ENCODE data around the gene NDUFAF8.

The NDUFAF8 gene

DNA sequence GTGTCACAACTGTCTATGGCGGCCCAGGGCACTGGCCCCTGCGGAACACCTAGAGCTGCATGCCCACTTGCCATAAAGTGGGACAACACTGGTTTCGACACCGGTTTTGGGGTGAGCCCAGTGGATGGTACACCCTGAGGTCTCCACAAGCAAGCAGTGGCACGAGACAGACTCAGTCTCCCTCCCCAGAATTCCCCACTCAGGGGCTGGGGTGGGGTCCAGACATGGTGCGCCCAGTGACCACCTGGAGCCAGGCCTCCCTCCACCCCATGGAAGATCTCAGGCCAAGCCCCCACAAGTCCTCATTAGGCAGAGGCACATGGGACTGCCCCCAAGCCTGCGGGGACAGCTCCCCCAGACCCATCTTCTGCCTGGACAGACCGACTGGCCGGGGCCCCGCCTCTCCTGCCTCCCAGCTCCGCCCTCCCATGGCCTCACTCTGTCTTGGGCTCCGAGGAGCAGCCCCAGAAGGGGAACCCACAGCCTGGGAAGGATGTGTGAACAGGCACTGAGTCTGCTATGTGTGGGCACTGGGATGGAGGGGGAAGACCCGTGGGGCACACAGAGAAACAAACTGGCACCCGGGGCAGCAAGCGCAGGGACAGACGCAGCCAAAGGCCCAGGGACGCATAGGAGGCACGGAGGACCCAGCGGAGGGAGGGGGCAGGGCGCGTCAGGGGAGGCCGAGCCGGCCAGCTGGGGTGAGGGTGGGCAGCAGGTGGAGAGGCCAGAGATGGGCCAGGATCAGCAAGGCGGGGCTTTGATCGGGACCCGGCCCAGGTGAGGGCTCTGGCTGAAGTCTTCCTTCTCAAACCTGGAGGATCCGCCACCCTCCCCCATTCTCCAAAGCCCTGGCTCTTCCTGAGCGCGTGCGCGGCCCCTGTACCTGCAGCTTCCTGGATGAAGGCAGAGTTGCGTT lies 3.0 kb upstream of the NDUFAF8 start:
- CTCF ChIA-PET: interaction anchor here (1.1 kb wide), 1 partner anchor 14 kb away, joined by 3 read pairs; no protein-coding TSS in a partner anchor
- TF ChIP-seq, protein P1, sequence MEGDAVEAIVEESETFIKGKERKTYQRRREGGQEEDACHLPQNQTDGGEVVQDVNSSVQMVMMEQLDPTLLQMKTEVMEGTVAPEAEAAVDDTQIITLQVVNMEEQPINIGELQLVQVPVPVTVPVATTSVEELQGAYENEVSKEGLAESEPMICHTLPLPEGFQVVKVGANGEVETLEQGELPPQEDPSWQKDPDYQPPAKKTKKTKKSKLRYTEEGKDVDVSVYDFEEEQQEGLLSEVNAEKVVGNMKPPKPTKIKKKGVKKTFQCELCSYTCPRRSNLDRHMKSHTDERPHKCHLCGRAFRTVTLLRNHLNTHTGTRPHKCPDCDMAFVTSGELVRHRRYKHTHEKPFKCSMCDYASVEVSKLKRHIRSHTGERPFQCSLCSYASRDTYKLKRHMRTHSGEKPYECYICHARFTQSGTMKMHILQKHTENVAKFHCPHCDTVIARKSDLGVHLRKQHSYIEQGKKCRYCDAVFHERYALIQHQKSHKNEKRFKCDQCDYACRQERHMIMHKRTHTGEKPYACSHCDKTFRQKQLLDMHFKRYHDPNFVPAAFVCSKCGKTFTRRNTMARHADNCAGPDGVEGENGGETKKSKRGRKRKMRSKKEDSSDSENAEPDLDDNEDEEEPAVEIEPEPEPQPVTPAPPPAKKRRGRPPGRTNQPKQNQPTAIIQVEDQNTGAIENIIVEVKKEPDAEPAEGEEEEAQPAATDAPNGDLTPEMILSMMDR (IDR thresholded peaks at IDR 0.05; ENCODE audit: control extremely low read depth, extremely low read depth, low read depth, missing control alignments): no peak
- POLR2A ChIA-PET: no interaction called here
- no peak for DNase-seq (ENCODE audit: extremely low spot score)

DNA sequence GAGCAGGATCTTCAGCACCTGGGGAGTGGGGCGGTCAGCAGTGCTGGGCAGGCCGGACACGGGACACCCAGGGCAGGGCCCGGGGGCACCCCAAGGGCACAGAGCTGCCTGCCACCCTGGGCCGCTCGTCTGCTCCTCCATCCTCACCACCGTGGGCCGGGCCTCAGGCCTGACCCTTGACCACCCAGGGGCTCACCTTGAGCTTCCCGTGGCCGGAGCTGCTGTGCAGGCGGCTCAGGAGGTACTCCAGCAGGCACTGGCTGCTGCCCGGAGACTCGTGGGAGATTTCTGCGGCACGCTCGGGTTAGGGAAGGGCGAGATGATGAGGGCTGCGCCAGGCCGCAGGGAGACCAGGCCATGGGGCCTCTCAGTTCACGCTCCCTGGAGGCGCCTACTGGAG lies 2.3 kb upstream of the NDUFAF8 start:
- POLR2A ChIA-PET: no interaction called here
- CTCF ChIA-PET: interaction anchor here (1.1 kb wide), 1 partner anchor 15 kb away, joined by 3 read pairs; no protein-coding TSS in a partner anchor
- DNase-seq (ENCODE audit: extremely low spot score): no peak
- TF ChIP-seq, protein P1 (IDR thresholded peaks at IDR 0.05; ENCODE audit: control extremely low read depth, extremely low read depth, low read depth, missing control alignments): no peak

DNA sequence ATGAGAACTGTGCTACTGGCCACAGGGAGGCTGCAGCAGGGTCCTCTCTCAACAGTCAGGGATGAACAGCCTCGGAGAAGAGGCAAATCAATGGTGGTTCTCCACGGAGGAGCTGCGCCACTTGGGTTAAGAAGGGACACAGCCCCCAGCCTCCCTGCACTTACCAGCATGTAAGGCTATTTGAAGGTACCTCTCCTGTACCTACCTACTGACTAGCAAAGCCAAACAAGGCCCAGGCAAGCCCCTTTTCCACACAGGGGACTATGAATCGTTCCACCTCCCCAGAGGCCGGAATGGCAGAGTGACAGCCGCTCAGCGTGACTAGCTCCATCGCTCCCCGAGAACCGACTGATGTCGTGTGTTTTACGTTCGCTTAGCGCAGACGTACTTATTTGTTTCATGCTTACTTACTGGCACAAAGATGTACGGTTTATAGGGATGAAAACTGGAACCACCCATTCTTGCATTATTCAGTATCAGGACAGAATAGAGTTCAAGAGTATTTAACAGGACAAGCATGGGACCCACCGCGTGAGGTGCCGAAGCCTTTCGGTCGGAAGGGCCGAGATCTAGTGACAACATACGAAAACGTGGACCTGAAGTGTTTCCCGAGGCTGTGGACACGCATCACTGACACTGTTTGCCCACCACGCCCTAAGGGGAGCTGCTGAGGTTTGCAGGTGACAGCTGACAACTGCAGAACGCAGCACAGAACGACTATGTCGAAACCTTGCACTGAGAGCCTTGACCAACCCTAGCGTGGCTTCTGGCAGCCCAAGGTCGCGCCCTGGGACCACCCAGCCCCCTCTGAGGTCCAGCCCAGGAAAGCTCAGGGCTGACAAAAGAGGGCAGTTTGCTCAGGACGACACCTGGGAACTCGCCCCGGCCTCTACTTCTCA lies 1.3 kb upstream of the NDUFAF8 start:
- no peak for DNase-seq (ENCODE audit: extremely low spot score)
- TF ChIP-seq, protein P1 (IDR thresholded peaks at IDR 0.05; ENCODE audit: control extremely low read depth, extremely low read depth, low read depth, missing control alignments): no peak
- CTCF ChIA-PET: interaction anchor here (1.0 to 2.1 kb wide), 4 partner anchors 8 to 16 kb away, joined by 3 to 11 read pairs (median 4); partner anchors contain the start of gene CEP131
- POLR2A ChIA-PET: interaction anchor here (1.4 kb wide), 1 partner anchor 15 kb away, joined by 6 read pairs; the partner anchor contains the start of gene CEP131

GRCh38 chr17:81238490-81238814 lies 666 bp upstream of the NDUFAF8 start:
- TF ChIP-seq, protein P1 (IDR thresholded peaks at IDR 0.05; ENCODE audit: control extremely low read depth, extremely low read depth, low read depth, missing control alignments): no peak
- POLR2A ChIA-PET: interaction anchor here (0.6 to 1.4 kb wide), 2 partner anchors 16 to 1419 kb away, joined by 6 read pairs; partner anchors contain the start of gene CEP131
- CTCF ChIA-PET: interaction anchor here (0.6 to 5.0 kb wide), 9 partner anchors 9 to 246 kb away, joined by 3 to 39 read pairs (median 4); partner anchors contain the start of gene CEP131
- DNase-seq (ENCODE audit: extremely low spot score): no peak

DNA sequence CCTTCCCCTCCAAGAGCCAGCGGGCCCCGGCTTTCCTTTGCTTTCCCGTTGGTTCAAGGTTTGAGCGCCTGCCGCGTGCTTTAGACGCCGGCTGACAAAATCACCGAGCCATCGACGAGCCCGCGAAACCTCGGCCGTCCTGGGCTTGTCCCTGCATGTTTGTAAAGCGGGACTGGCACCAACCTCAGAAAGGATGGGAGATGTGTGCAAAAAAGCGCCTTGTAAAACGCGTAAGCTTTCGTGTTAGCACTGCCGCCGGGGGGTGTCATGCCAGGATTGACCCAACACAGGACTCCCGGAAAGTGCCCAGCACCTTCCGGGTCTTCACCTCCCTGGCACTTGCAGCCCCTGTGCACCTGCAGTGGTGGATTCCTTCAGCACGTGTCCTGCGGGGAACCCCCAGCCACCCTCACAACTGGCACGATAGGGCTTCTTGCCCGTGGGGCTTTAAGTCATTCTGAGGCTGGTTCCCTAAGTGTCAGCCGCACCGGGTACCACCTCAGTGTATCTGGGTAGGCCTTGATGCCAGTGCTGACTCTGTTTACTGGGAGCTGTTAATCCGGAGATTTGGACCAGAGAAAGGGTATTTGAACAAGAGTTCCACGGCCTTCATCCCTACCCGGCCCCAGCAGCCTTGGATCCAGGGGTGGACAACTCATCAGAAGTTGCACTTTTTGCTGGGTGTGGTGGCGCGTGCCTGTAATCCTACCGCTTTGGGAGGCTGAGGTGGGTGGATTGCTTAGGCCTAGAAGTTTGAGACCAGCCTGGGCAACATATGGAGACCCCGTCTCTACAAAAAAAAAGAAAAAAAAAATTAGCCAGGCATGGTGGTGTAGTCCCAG lies 817 bp downstream of the NDUFAF8 start:
- TF ChIP-seq, protein P1 (IDR thresholded peaks at IDR 0.05; ENCODE audit: control extremely low read depth, extremely low read depth, low read depth, missing control alignments): no peak
- ChIA-PET POLR2A (no interaction called here), CTCF (interaction anchor here (0.7 to 5.0 kb wide), 9 partner anchors 10 to 245 kb away, joined by 3 to 39 read pairs (median 3); partner anchors contain the start of gene CEP131)
- DNase-seq (ENCODE audit: extremely low spot score): peak; percentile 50

Measured in GM10248 (cell line).